HL-60 (cell line): ENCODE data around the gene ABCC5.

Source experiments
- GABPA ChIP-seq: IDR thresholded peaks from 2 replicates; pipeline ENCODE4 v1.6.1; 2012; ENCODE audit warnings: low read depth
- POLR2AphosphoS5 ChIP-seq: IDR thresholded peaks from 2 replicates; pipeline ENCODE4 v1.6.1; 2012; ENCODE audit warnings: low read depth
- SPI1 ChIP-seq: IDR thresholded peaks from 2 replicates; pipeline ENCODE4 v1.6.1; 2012; ENCODE audit warnings: low read depth, mild to moderate bottlenecking, borderline replicate concordance
- TF ChIP-seq, protein P1 (sequence below): IDR thresholded peaks from one replicate; pipeline ENCODE4 v1.5.1; 2011; ENCODE audit warnings: low read length, control low read depth, inconsistent platforms; ENCODE audit not compliant: insufficient read depth
- TF ChIP-seq, protein P2 (sequence below): IDR thresholded peaks from 2 replicates; pipeline ENCODE4 v1.6.1; 2012; ENCODE audit warnings: low read depth; ENCODE audit not compliant: insufficient replicate concordance

DNA sequence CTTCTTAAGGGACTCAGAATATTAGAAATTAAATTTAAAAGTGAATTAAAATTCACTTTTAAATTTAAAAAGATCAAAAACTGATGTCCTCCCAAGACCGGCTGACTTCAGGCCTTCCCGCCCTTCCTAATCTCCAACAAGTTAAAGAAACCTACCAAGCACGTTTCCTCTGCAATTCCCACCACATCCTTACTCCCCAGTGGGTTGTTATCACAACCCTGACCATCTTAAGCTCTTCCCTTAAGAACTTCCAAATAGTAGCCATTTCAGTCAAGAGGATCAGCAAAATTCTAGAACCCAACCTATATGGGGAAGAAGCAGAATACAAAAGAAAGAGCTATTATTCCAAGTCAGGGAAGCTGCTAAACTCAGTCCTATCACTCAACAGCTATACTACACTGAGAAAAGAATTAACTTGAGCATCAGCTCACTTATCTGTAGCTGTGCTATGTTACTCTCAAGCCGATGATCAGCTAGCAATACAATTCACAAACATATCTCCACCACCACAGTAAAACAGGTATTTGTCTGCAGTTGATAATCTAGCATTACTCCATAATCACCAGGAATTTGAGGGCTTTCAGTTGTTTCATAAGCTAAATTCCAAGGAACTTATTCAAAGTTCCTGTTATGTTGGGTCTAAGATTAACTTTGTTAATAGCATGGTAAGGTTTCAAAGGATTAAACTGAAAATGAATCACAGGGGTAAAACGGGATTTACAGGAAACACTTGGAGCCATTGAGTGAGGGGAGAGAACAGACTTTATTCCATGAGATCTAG, 14.3 kb downstream of the ABCC5 start:
- TF ChIP-seq, protein P1, sequence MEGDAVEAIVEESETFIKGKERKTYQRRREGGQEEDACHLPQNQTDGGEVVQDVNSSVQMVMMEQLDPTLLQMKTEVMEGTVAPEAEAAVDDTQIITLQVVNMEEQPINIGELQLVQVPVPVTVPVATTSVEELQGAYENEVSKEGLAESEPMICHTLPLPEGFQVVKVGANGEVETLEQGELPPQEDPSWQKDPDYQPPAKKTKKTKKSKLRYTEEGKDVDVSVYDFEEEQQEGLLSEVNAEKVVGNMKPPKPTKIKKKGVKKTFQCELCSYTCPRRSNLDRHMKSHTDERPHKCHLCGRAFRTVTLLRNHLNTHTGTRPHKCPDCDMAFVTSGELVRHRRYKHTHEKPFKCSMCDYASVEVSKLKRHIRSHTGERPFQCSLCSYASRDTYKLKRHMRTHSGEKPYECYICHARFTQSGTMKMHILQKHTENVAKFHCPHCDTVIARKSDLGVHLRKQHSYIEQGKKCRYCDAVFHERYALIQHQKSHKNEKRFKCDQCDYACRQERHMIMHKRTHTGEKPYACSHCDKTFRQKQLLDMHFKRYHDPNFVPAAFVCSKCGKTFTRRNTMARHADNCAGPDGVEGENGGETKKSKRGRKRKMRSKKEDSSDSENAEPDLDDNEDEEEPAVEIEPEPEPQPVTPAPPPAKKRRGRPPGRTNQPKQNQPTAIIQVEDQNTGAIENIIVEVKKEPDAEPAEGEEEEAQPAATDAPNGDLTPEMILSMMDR, result no peak
- TF ChIP-seq POLR2AphosphoS5 (no peak), GABPA (no peak), SPI1 (no peak)
- TF ChIP-seq, protein P2, sequence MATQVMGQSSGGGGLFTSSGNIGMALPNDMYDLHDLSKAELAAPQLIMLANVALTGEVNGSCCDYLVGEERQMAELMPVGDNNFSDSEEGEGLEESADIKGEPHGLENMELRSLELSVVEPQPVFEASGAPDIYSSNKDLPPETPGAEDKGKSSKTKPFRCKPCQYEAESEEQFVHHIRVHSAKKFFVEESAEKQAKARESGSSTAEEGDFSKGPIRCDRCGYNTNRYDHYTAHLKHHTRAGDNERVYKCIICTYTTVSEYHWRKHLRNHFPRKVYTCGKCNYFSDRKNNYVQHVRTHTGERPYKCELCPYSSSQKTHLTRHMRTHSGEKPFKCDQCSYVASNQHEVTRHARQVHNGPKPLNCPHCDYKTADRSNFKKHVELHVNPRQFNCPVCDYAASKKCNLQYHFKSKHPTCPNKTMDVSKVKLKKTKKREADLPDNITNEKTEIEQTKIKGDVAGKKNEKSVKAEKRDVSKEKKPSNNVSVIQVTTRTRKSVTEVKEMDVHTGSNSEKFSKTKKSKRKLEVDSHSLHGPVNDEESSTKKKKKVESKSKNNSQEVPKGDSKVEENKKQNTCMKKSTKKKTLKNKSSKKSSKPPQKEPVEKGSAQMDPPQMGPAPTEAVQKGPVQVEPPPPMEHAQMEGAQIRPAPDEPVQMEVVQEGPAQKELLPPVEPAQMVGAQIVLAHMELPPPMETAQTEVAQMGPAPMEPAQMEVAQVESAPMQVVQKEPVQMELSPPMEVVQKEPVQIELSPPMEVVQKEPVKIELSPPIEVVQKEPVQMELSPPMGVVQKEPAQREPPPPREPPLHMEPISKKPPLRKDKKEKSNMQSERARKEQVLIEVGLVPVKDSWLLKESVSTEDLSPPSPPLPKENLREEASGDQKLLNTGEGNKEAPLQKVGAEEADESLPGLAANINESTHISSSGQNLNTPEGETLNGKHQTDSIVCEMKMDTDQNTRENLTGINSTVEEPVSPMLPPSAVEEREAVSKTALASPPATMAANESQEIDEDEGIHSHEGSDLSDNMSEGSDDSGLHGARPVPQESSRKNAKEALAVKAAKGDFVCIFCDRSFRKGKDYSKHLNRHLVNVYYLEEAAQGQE, result no peak
